ENCODE measurements around the gene CENPN.

The CENPN gene, protein sequence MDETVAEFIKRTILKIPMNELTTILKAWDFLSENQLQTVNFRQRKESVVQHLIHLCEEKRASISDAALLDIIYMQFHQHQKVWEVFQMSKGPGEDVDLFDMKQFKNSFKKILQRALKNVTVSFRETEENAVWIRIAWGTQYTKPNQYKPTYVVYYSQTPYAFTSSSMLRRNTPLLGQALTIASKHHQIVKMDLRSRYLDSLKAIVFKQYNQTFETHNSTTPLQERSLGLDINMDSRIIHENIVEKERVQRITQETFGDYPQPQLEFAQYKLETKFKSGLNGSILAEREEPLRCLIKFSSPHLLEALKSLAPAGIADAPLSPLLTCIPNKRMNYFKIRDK

DNA sequence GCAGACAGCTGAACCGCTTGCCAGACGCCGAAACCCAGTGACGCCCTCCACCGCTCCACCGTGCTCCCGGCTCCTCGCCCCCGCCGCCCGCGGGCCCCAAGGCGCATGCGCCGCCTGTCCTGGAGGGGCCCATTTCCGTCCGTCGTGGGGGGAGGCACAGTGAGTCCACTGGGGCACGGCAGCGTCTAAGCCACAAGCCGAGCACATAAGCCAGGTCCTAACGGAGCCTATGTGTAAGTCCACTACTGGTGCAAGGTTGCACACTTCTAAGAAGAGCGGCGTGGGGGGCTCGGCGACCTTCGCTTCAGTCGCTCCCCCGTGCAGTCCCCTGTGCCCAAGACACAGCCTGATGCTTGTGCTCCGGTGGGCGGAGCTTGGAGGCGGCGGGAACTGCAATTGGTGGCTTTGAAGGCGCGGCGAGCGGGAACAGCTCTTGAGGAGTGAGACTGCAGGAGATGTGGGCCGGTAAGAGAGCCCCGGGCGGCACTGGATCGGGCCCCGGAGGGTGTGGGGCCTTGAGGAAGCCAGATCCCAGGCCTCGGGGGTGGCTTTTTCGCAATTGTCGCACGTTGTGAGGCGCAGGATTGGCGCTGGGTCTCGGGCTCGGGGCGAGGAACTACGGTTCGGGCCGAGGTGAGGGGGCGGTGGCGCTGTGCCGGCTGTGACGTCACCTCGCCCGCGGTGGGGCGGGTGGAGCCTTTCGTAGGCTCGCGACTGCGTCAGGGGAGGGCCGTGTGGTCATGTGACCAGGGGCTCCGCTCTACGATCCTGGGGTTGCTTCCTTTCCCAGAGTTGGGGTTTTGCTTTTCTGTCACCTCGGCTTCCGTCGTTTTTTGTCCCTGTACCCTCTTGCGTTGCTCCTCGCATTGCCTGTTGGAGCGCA, at the start of gene CENPN, which contains the start of gene CMC2:
Gene CENPN (plus strand): TSS at position 402 of the 883 bp plus-strand sequence. CDS start 4,726 bp downstream, outside the sequence.
Gene CMC2 (minus strand): TSS at position 73 of the 883 bp plus-strand sequence. CDS start 9,491 bp downstream, outside the sequence.
- DNase-seq (ENCODE audit: low read depth, low spot score) = peak; percentile 98

DNA sequence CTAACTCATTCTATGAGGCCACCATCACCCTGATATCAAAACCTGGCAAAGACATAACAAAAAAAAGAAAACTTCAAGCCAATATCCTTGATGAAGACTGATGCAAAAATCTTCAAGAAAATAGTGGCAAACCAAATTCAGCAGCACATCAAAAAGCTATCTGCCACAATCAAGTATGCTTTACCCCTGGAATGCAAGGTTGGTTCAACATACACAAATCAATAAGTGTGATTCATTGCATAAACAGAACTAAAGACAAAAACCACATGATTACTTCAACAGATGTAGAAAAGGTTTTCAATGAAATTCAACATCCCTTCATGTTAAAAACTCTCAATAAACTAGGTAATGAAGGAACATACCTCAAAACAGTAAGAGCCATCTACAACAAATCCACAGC, 48.7 kb upstream of the CENPN start:
- DNase-seq (ENCODE audit: low read depth, low spot score) = no peak

DNA sequence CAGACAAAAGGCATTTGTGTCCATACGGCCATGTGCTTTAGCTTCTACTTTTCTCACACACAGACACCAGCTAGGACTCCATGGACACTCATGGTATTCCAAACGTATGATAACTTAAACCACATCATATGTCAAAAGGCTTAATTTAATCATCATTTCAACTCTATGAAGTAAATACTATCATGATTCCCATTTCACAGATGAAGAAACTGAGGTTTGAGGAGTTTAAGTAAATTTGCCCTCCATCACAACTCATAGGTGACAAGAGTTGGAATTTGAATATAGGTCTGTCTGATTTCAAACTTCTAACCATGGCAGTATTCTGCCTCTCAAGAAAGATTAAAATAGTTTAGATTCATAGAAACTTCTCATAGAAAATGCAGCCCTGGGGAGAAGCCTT, 44.1 kb upstream of the CENPN start:
- DNase-seq (ENCODE audit: low read depth, low spot score) = no peak

DNA sequence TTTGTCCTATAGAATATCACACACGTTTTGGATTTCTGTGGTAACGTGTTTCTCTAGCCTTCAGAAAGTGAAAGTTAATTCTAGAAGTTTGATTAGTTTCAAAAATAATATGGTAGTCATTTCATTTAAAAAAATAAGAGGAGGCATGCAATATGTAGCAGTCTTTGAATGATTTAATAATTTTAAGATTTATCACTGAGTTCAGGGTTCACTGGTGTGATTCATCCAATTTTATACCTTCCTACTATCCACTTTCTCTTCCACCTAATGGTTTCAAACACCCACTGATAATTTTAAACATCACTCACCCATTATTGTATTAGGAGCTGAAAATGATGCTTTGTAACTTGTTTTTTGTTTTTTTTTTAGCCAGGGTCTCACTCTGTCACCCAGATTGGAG, 42.7 kb upstream of the CENPN start:
- DNase-seq (ENCODE audit: low read depth, low spot score) = no peak

DNA sequence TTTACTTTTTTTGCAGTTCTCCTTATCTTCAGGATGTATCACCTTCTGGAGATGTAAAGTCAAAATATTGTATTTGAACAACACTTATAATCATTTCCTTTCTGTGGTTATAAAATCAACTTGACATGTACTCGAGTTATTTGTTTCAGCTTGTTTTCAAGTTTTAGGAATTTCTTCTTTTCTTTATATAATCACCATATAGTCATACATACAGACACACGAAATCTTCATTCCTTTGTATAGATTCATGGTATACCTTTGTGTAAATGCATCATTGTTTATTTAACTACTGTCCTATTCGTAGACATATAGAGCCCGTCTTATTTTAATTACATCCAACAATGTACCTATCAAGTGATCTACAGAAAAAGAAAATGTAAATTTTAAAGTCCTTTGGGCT, 40.4 kb upstream of the CENPN start:
- DNase-seq (ENCODE audit: low read depth, low spot score) = no peak

DNA sequence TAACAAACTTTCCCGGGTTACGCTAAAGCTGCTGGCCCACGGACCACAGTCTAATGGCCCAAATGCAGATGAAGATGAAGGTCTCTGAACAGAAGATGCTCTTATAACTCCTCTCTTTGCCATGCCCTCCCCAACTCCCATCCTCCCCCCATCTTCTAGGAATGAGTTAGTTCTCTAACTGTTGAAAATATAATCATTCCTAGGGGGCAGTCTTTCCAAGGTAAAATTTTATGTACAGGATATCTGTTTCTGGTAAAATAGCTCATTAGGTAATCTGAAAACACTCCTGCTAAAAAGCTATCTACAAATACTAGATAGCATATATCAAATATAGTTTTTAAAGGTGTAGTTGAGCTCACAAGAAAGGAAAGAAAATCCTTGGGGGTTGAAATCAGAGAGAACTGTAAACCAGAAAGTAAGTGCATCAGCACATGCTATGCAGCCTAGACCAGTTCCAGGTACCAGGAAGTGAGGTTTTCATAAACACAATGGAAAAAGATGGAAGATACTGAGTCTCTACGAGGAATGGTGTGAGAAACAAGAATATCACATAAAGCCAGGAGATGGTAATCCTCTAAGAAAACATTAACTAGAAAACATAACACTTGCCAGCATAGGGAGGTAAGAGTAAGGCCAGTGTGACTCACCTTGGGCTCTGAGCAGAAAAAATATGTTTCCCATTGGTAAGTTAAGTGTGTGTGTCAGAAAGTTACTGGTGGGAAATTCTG, 38.5 kb upstream of the CENPN start:
- no peak for DNase-seq (ENCODE audit: low read depth, low spot score)

DNA sequence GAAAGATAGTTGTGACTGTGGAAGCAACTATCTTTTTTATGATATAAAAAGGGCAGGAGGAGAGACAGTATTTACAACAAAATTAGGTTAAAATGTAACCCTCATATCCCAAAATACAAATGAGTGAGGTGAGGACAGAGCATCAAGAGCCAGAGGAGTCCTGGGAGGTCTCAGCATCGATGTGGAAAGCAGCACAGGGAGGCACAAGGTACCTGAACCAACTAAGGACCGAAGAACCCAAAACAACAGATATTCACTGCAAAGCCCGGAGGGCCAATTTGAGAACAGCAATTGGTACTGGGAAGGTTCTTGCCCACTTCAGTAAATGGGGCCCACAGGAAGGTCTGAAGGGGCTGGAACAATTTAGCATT, 37.9 kb upstream of the CENPN start:
- DNase-seq (ENCODE audit: low read depth, low spot score) = no peak

DNA sequence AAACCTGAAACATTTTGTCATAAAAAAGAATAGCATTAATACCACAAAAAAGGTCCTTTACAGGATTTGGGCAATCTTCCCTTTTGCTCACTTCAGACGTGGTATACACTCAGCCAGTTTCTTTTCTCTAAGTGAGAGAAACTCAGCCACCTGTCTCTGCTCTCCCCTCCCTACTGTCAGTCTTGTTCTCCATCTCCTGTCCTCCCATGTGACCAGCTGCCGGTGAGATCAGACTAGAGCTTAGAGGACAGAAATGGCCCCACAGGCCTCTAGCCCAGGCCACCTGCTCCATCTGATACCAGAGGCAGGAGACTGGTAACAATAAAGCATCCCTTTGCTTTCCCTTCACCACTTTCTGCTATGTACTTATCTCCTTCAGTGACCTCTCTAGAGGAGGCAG, 35.2 kb upstream of the CENPN start:
- DNase-seq (ENCODE audit: low read depth, low spot score) = no peak

DNA sequence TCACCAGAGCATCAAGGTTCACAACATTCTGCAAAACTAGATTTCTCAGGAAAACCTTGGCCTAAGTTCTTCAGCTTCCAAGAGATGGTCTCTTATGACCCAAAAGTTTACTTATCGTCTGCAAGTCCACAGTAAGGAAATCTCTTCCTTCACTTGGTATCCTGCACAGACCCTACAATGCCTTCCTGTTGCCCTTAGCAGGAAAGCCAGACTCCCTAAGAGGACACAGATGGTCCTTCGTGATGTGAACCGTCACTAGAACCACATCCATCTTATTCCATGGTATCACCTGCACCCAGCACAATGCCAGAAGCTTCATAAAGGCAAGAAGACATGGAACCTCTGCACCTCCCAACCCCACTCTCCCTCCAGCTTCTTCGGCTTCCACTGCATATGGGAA, 34.4 kb upstream of the CENPN start:
- DNase-seq (ENCODE audit: low read depth, low spot score) = no peak

DNA sequence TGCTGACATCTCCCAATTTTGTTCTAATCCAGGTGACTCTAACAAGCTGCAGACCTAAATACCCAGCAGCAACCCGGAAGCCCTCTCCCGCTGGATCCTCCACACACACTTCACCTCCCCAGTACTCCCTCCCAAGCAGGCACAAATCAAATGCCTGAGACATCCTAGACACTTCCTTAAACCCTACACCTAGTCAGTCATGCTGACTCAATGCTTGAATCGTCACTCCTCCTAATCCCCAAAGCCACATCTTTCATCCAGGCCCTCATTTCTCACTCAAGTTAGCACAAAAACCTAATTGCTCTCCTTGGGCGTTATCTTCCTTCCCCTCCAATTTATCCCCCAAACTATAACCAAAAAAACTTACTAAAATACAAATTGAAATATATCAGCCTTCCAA, 33.0 kb upstream of the CENPN start:
- DNase-seq (ENCODE audit: low read depth, low spot score) = no peak

DNA sequence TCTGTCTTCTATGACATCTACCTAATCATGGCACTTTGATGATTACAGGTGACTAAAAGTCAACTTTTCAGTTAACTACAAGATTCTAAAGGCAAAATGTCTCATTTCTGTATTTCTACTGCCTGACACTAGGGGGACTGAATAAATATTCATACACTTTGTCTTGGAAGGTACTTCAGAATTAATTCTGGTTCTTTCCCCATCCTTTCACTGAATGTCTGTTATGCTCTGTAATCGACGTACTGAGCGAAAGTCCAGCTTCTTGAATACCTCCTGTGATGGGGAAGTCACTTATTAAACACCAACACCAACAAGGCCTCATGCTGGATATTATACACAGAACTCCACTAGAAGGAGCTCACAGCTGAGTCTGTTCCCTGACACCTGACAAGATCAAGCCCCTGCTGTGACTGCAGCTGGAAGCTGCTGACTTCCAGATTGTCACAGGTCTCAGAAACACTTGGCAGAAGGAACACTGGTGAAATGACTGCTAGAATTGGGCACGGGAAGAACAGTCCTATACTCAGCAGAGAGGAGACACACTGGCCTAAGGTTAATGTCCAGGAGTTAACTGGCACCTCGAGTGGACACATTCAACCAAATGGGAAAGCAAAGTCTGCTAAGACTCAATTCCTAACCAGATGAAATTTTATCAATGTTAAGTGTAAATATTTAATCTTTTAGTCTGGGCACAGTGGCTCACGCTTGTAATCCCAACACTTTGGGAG, 32.2 kb upstream of the CENPN start:
- DNase-seq (ENCODE audit: low read depth, low spot score) = no peak

DNA sequence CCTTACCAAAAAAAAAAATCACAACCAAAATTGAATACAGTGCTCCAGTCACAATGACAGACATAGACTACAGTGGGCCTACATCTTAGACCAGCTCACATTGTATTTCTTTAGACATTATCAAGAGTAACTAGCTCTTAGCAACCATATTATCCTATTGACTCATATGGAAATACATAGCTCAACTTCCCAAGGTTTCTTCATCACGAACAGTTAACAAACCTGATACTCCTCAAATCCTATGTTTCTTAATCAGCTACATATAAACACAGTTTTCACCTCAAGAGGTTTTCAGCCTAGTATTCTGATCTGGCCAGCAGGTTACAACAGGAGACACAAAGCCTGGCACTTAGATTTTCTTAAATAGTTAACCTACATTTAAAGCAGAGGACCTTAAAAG, 30.1 kb upstream of the CENPN start:
- DNase-seq (ENCODE audit: low read depth, low spot score) = no peak

DNA sequence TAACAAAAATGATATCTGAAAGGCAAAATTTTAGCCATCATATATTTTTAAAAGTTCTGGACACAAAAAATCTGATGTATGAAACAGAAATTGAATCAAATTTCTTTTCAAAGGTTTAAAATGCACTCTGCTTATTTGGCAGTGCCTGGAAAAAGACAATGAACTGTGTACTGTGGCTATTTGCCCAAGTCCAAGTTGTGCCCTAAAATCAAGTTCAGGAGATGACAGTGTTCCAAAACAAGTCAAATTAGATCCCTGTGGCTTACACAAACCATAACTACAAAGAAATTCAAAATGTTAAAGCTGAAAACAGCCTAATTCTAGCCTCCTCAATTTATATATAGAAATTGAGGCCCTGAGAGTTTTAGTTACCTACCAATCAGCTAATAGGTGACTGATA, 25.9 kb upstream of the CENPN start:
- DNase-seq (ENCODE audit: low read depth, low spot score) = no peak

DNA sequence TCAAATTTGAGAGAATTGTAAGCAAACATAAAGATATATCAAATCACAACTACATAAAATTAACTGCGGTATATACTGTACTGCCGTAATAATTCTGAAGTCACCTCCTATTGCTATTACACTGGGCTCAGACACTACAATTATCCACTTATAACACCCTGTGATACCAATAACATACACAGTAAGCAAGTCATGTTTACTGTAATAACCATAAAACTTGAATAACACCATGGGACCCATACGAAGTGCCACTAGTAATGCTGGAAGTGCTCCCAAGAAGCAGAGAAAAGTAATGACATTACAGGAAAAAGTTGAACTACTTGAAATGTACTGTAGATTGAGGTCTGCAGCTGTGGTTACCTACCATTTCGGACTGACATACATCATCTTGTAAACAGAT, 24.4 kb upstream of the CENPN start:
- DNase-seq (ENCODE audit: low read depth, low spot score) = no peak

DNA sequence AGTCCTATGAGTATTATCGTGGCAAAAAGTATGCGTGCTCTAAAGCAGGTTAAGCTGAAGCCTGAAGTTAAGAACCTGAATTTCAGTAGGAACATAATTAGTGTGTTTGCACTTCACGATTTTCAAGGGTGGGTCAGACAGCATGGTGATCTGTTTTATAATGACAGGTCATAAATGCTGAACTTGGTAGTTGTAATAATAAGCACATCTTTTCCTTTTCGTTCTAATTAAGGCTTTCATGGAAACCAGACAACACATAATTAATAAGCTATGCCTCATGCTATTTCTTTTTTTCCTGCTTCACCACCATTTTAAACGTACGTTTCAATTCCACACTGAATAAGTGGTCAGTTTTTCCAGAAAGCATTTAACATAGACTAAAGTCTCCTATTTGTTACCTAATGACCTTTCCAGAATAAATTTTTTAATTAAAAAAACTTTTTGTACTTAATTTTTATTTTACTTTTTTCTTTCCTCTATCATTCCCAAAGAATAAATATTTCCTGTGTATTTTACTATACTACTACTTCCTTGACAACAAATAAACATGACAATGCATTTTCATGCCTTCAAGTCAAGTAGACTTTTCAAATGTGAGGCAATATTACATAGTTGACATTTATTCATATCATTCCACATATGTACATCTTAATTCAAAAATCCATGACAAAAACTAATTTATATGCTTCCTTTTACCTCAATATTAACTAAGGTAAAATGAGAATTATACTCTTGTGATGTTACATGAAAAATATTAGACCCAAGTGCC, 22.7 kb upstream of the CENPN start:
- no peak for DNase-seq (ENCODE audit: low read depth, low spot score)

DNA sequence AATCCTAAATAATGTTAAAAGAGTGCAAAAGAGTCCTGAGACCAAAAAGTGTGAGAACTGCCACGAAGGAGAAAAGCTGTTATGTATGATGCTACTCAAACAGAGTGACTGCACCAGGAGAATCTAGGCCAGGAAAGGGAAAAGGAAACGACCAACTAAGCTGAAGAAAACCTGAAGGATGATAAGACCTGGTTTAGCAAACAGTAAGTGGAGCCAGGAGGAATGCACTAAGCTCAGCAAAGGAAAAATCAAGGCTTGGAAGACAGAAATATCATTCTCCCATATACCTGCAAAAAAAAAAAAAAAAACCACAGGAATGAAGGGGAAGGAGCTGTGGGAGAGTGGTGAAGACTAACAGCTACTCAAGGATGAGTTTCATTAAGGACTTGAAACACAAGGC, 21.4 kb upstream of the CENPN start:
- no peak for DNase-seq (ENCODE audit: low read depth, low spot score)

DNA sequence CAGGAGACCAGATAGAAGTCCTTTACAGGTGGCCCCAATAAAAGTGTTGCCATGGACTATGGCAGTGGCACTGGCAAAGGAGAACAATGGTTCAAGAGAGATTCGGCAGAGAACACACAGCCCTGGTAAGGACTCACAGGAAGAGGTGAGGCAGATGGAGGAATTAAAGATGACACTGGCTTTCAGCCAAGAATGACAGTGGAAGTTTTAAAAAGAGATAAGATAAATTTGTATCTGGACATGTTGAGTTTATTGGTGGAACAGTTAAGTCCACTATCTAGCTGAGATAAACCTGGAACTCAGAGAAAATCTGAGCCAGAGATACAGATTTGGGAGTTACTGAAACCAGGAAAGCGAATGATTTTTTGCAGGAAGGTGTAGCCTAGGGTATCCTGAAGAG, 20.5 kb upstream of the CENPN start:
- no peak for DNase-seq (ENCODE audit: low read depth, low spot score)

DNA sequence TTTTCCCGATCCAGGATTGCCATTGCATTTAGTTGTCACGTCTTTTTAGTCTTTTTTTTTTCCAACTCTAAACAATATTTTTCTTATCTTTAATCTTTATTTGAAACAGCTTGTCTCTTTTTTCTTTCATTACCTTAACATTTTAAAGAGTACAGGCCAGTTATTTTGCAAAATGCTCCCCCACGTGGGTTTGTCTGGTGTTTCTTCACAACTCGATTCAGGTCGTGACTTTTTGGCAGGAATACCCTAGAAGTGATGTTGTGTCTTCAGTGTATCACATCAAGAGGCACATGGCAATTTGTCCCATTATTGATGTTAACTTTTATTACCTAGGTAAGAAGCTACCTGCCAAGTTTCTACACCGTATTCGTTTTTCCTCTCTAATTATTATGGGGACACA, 18.3 kb upstream of the CENPN start:
- DNase-seq (ENCODE audit: low read depth, low spot score) = no peak

DNA sequence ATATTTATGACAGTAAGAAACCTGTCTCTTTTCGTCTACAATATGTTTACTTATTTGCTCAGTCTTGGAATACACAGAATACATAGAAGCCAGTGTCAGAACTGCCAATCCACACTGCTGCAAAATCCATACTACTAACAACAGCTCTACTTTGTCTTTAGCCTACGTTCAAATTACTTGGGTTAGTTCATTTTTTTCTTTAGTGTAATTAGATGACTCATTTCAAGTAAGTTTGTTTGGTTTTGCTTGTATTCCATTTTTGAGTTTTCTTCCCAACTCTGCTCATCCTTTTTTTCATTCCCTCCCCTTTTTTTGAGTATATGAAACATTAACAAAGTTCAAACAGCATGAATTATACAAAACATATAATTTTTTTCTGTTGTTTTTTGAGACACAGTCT, 17.2 kb upstream of the CENPN start:
- no peak for DNase-seq (ENCODE audit: low read depth, low spot score)

DNA sequence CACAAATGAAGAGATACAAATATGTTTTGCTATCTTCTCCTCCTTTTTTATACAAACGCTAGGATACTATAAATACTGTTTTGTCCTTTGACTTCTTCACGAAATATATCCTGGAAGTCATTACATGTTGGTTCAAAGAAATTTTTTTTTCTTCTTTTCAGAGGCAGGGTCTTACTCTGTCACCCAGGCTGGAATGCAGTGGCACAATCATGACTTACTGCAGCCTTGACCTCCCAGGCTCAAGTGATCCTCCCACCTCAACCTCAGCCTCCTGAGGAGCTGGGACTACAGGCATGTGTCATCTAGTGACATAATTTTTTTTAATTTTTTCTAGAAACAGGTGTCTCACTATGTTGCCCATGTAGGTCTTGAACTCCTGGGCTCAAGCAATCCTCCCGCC, 16.4 kb upstream of the CENPN start:
- no peak for DNase-seq (ENCODE audit: low read depth, low spot score)

DNA sequence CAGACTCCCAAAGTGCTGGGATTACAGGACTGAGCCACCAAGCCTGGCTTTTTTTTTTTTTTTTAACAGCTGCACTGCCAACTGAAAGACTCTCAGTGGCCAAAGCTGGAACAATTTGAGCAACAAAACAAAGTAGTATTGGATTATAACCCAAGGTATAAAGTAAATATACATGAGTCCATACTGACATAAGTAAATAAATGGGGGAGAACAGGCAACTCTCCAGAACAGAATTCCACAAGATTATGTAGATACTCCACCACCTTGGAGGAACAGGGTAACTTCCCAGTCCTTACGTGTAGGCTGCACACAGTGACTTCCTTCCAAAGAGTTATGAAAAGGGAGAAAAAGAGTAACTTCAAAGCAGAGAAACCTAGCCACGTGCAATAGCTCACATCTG, 16.0 kb upstream of the CENPN start:
- DNase-seq (ENCODE audit: low read depth, low spot score) = no peak

Measured in brain pericyte (primary cell).